ENCODE results near the gene OR2C1. TPM values are rescaled to one million over a fixed set of nuclear protein-coding genes. Genes with fewer than 3 reads are reported as not detected.

OR2C1 gene
- polyA plus RNA-seq (2011; rRNA removed) (0.07 and 0.09 TPM in 2 replicates), polyA minus RNA-seq (2011; rRNA and poly(A)+ RNA removed) (0.28 TPM in 1 of 2 replicates, not detected in the other)

DNA sequence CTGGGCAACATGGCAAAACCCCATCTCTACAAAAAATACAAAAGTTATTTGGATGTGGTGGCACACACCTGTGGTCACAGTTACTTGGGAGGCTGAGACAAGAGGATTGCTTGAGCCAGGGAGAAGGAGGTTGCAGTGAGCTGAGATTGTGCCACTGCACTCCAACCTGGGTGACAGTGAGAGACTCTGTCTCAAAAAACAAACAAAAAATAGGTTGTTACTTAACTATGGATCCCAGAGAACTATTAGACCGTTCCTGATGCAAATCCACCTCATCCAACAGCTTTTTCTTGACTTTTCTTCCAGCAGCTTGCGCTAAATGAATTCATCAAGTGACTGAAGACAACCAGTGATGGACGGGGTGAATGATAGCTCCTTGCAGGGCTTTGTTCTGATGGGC is at the start of gene OR2C1:
Gene OR2C1 (plus strand): TSS at position 301 of the 400 bp plus-strand sequence. CDS start 52 bp downstream, at position 353.
- DNase-seq (ENCODE audit: low read depth, low spot score): no peak
- Histone ChIP-seq H3K4me3 (ENCODE audit: low read depth, low read length) (no peak within 1 kb of the TSS), H3K27me3 (ENCODE audit: control insufficient read depth, insufficient read depth, low read length) (peaks cover 3% of the 10 kb centered on the region), H3K27ac (ENCODE audit: low read depth, low read length) (no peak within 1 kb of the TSS), H3K9me3 (ENCODE audit: control insufficient read depth, insufficient read depth, low read length) (peaks cover 4% of the 10 kb centered on the region; the same call in 1 of the 2 replicates)
- ChIA-PET CTCF (no interaction called here), POLR2A (interaction anchor here (0.8 to 1.2 kb wide), 2 partner anchors 9 to 45 kb away, joined by 4 read pairs; partner anchors contain the start of gene ZSCAN32)
- TF ChIP-seq, protein P1, sequence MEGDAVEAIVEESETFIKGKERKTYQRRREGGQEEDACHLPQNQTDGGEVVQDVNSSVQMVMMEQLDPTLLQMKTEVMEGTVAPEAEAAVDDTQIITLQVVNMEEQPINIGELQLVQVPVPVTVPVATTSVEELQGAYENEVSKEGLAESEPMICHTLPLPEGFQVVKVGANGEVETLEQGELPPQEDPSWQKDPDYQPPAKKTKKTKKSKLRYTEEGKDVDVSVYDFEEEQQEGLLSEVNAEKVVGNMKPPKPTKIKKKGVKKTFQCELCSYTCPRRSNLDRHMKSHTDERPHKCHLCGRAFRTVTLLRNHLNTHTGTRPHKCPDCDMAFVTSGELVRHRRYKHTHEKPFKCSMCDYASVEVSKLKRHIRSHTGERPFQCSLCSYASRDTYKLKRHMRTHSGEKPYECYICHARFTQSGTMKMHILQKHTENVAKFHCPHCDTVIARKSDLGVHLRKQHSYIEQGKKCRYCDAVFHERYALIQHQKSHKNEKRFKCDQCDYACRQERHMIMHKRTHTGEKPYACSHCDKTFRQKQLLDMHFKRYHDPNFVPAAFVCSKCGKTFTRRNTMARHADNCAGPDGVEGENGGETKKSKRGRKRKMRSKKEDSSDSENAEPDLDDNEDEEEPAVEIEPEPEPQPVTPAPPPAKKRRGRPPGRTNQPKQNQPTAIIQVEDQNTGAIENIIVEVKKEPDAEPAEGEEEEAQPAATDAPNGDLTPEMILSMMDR (IDR thresholded peaks at IDR 0.05; ENCODE audit: low read depth, low read length): no peak

DNA sequence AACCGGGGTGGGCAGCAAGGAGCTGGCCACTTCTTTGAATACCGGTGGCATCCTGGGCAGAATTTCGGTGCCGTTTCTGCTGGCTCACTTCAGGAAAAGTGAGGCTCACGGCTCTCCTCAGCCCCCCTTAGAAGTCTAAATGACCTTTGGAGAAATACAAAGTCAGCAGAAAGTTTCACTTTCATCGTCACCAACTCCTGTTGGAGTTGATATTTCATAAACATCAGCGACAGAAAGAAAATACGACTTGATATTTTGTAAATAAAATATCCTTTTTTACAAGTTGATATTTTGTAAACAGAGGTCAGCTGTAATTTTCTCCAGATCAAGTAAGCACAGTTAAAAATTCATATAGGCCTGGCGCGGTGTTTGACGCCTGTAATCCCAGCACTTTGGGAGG is 49.6 kb upstream of the OR2C1 start:
- no peak for DNase-seq (ENCODE audit: low read depth, low spot score)
- TF ChIP-seq, protein P1 (IDR thresholded peaks at IDR 0.05; ENCODE audit: low read depth, low read length): no peak
- Histone ChIP-seq H3K27ac (ENCODE audit: low read depth, low read length) (peak overlapping the region; percentile 96), H3K9me3 (ENCODE audit: control insufficient read depth, insufficient read depth, low read length) (peaks cover 73% of the 10 kb centered on the region), H3K27me3 (ENCODE audit: control insufficient read depth, insufficient read depth, low read length) (no peaks in the 10 kb centered on the region), H3K4me3 (ENCODE audit: low read depth, low read length) (peak overlapping the region; percentile 87)
- ChIA-PET CTCF (no interaction called here), POLR2A (interaction anchor here (2.3 kb wide), 1 partner anchor 23 kb away, joined by 18 read pairs; the partner anchor contains the start of gene ZNF263)

DNA sequence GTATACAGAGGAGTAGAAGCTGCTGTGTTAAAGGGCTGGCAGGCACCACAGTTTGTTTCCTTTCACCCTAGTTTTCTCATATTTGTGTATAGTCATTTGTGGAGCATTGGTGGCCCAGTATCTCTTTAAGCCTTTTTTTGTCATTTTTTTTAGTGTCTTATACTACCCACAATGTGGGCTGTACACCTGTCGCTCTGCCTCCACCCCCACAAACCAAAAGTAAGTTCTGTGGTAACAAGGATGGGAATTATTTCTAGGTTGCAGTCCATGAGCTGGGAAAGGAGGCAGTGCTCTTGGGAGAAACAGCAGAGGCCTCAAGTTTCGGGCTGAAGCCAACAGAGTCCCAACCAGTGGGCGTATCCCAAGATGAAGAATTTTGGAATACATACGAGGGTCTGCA is 44.2 kb upstream of the OR2C1 start:
- TF ChIP-seq, protein P1 (IDR thresholded peaks at IDR 0.05; ENCODE audit: low read depth, low read length): no peak
- Histone ChIP-seq H3K9me3 (ENCODE audit: control insufficient read depth, insufficient read depth, low read length) (peaks cover 74% of the 10 kb centered on the region), H3K4me3 (ENCODE audit: low read depth, low read length) (no peak overlapping the region), H3K27me3 (ENCODE audit: control insufficient read depth, insufficient read depth, low read length) (no peaks in the 10 kb centered on the region), H3K27ac (ENCODE audit: low read depth, low read length) (no peak overlapping the region)
- DNase-seq (ENCODE audit: low read depth, low spot score): no peak
- ChIA-PET CTCF (no interaction called here), POLR2A (no interaction called here)

DNA sequence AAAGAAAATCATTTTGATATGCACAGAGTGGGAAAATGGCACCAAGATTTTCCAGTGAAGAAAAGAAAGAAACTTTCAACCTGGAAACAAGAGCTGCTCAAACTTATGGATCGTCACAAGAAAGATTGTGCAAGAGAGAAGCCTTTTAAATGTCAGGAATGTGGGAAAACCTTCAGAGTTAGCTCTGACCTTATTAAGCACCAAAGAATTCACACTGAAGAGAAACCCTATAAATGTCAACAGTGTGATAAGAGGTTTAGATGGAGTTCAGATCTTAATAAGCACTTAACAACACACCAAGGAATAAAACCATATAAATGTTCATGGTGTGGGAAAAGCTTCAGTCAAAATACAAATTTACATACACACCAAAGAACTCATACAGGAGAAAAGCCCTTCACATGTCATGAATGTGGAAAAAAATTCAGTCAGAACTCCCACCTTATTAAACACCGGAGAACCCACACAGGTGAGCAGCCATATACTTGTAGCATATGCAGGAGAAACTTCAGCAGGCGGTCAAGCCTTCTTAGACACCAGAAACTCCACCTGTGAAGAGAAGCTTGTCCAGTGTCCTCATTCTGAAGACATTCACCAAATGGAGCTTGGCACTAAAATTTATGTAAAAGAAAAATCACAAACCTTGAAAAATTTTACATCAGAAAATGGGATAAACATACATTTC is 38.2 kb upstream of the OR2C1 start:
- ChIA-PET POLR2A (no interaction called here), CTCF (no interaction called here)
- H3K9me3 ChIP-seq (ENCODE audit: control insufficient read depth, insufficient read depth, low read length): peaks cover 58% of the 10 kb centered on the region

DNA sequence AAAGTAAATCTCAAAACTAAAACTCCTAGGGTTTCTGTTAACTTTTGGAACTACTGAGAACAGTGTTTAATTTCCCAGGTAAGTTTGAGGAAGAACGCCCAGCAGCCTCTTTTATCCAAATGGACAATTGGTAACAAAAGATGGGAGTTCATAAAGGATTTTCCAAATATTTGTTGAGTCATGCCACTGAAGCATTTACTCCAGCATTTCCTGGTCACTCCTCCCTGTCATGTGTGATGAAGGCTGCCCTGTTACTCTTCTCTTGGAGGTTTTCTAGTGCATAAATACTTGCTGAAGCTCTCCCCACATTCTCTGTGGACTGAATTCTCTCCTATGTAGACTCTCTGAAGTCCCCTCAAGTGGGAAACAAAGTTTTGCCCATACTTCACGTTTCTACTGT is 33.9 kb upstream of the OR2C1 start:
- TF ChIP-seq, protein P1 (IDR thresholded peaks at IDR 0.05; ENCODE audit: low read depth, low read length): no peak
- CTCF ChIA-PET: no interaction called here

More for the DNA sequence above, 38.2 kb upstream of the OR2C1 start:
- no peak overlapping the region for H3K27ac ChIP-seq (ENCODE audit: low read depth, low read length)
- no peak overlapping the region for H3K4me3 ChIP-seq (ENCODE audit: low read depth, low read length)
- no peaks in the 10 kb centered on the region for H3K27me3 ChIP-seq (ENCODE audit: control insufficient read depth, insufficient read depth, low read length)
- no peak for DNase-seq (ENCODE audit: low read depth, low spot score)
- TF ChIP-seq, protein P1 (IDR thresholded peaks at IDR 0.05; ENCODE audit: low read depth, low read length): no peak

More for the DNA sequence above, 33.9 kb upstream of the OR2C1 start:
- peaks cover 36% of the 10 kb centered on the region for H3K9me3 ChIP-seq (ENCODE audit: control insufficient read depth, insufficient read depth, low read length)
- no peak overlapping the region for H3K27ac ChIP-seq (ENCODE audit: low read depth, low read length)
- no peaks in the 10 kb centered on the region for H3K27me3 ChIP-seq (ENCODE audit: control insufficient read depth, insufficient read depth, low read length)
- H3K4me3 ChIP-seq (ENCODE audit: low read depth, low read length): no peak overlapping the region
- POLR2A ChIA-PET: no interaction called here
- no peak for DNase-seq (ENCODE audit: low read depth, low spot score)

Measured in AG04450 (cell line).